Measurements from ENCODE around the gene ELOA. TPM values are rescaled to one million over a fixed set of nuclear protein-coding genes. Genes with fewer than 3 reads are reported as not detected.
"Not testable (repeated sequence)": the region's sequence is repeated elsewhere in the genome, so short reads cannot be mapped to it uniquely, and the experiment has no call there.

ELOA gene
- total RNA-seq, 2 experiments from 2014 or later, result 58.5 to 60.6 TPM

GRCh38 chr1:23756676-23757075 is 13.4 kb downstream of the ELOA start:
- Mint-ChIP-seq H3K36me3 (peaks cover 17% of the 10 kb centered on the region), H3K4me1 (peaks cover 6% of the 10 kb centered on the region), H3K9me3 (no peaks in the 10 kb centered on the region), H3K27ac (no peak overlapping the region), H3K27me3 (no peaks in the 10 kb centered on the region), H3K4me3 (no peak overlapping the region)
- DNase-seq, result no peak

GRCh38 chr1:23757812-23758211 is 14.5 kb downstream of the ELOA start:
- H3K36me3 Mint-ChIP-seq, result peaks cover 17% of the 10 kb centered on the region
- DNase-seq, result no peak
- no peaks in the 10 kb centered on the region for H3K9me3 Mint-ChIP-seq
- H3K27me3 Mint-ChIP-seq, result no peaks in the 10 kb centered on the region
- no peak overlapping the region for H3K4me3 Mint-ChIP-seq
- peaks cover 6% of the 10 kb centered on the region for H3K4me1 Mint-ChIP-seq
- no peak overlapping the region for H3K27ac Mint-ChIP-seq

- no peaks in the 10 kb centered on the region for H3K9me3 Mint-ChIP-seq
- no peaks in the 10 kb centered on the region for H3K27me3 Mint-ChIP-seq
- DNase-seq, result no peak
- no peak overlapping the region for H3K4me3 Mint-ChIP-seq
- peak overlapping the region; percentile 25 for H3K27ac Mint-ChIP-seq
- peaks cover 13% of the 10 kb centered on the region for H3K36me3 Mint-ChIP-seq
- peaks cover 6% of the 10 kb centered on the region for H3K4me1 Mint-ChIP-seq
Observed at GRCh38 chr1:23759277-23759676, 16.0 kb downstream of the ELOA start.

GRCh38 chr1:23763041-23763577 is 19.8 kb downstream of the ELOA start:
- no peaks in the 10 kb centered on the region for H3K27me3 Mint-ChIP-seq
- peaks cover 13% of the 10 kb centered on the region for H3K36me3 Mint-ChIP-seq
- no peaks in the 10 kb centered on the region for H3K9me3 Mint-ChIP-seq
- H3K4me1 Mint-ChIP-seq, result peaks cover 6% of the 10 kb centered on the region
- DNase-seq, result no peak
- H3K4me3 Mint-ChIP-seq, result no peak overlapping the region
- no peak overlapping the region for H3K27ac Mint-ChIP-seq

- no peak for DNase-seq
- Mint-ChIP-seq H3K36me3 (peaks cover 11% of the 10 kb centered on the region), H3K4me3 (no peak overlapping the region), H3K27me3 (no peaks in the 10 kb centered on the region), H3K9me3 (no peaks in the 10 kb centered on the region), H3K4me1 (peaks cover 8% of the 10 kb centered on the region), H3K27ac (no peak overlapping the region)
Observed at GRCh38 chr1:23768733-23769132, 25.5 kb downstream of the ELOA start.

GRCh38 chr1:23772049-23772853 is 29.0 kb downstream of the ELOA start:
- H3K4me1 Mint-ChIP-seq, result peaks cover 35% of the 10 kb centered on the region
- H3K27me3 Mint-ChIP-seq, result no peaks in the 10 kb centered on the region
- no peak overlapping the region for H3K4me3 Mint-ChIP-seq
- H3K36me3 Mint-ChIP-seq, result peaks cover 1% of the 10 kb centered on the region
- H3K9me3 Mint-ChIP-seq, result no peaks in the 10 kb centered on the region
- no peak overlapping the region for H3K27ac Mint-ChIP-seq
- peak; percentile 82 for DNase-seq

GRCh38 chr1:23772854-23773242 is 29.6 kb downstream of the ELOA start:
- no peak overlapping the region for H3K4me3 Mint-ChIP-seq
- H3K4me1 Mint-ChIP-seq, result peaks cover 35% of the 10 kb centered on the region
- no peak overlapping the region for H3K27ac Mint-ChIP-seq
- no peak for DNase-seq
- H3K27me3 Mint-ChIP-seq, result no peaks in the 10 kb centered on the region
- H3K36me3 Mint-ChIP-seq, result peaks cover 1% of the 10 kb centered on the region
- H3K9me3 Mint-ChIP-seq, result no peaks in the 10 kb centered on the region

- H3K9me3 Mint-ChIP-seq, result no peaks in the 10 kb centered on the region
- H3K27me3 Mint-ChIP-seq, result no peaks in the 10 kb centered on the region
- no peaks in the 10 kb centered on the region for H3K36me3 Mint-ChIP-seq
- H3K4me3 Mint-ChIP-seq, result no peak overlapping the region
- H3K27ac Mint-ChIP-seq, result peak overlapping the region; percentile 39
- no peak for DNase-seq
- peaks cover 41% of the 10 kb centered on the region for H3K4me1 Mint-ChIP-seq
Observed at GRCh38 chr1:23774174-23774880, 31.1 kb downstream of the ELOA start.

- Mint-ChIP-seq H3K4me1 (peaks cover 52% of the 10 kb centered on the region), H3K27ac (no peak overlapping the region), H3K27me3 (no peaks in the 10 kb centered on the region), H3K4me3 (peak overlapping the region; percentile 32), H3K36me3 (peaks cover 12% of the 10 kb centered on the region), H3K9me3 (no peaks in the 10 kb centered on the region)
- DNase-seq, result no peak
Observed at GRCh38 chr1:23776217-23776616, 32.9 kb downstream of the ELOA start.

GRCh38 chr1:23777979-23778814 is 34.9 kb downstream of the ELOA start, which contains the start of gene PITHD1:
Gene PITHD1, plus strand, starts transcription at chr1:23778418. Its CDS starts 98 bp downstream, at chr1:23778516.
- H3K36me3 Mint-ChIP-seq, result peaks cover 15% of the 10 kb centered on the region
- H3K4me3 Mint-ChIP-seq, result peak within 1 kb of the TSS; percentile 86
- H3K27ac Mint-ChIP-seq, result peak within 1 kb of the TSS; percentile 87
- no peaks in the 10 kb centered on the region for H3K9me3 Mint-ChIP-seq
- peak; percentile 89 for DNase-seq
- no peaks in the 10 kb centered on the region for H3K27me3 Mint-ChIP-seq
- H3K4me1 Mint-ChIP-seq, result peaks cover 49% of the 10 kb centered on the region

GRCh38 chr1:23779826-23780371 is 36.6 kb downstream of the ELOA start:
- no peaks in the 10 kb centered on the region for H3K27me3 Mint-ChIP-seq
- peak overlapping the region; percentile 86 for H3K4me3 Mint-ChIP-seq
- DNase-seq, result no peak

GRCh38 chr1:23783141-23783540 is 39.9 kb downstream of the ELOA start:
- H3K27me3 Mint-ChIP-seq, DNase-seq, H3K9me3 Mint-ChIP-seq, H3K27ac Mint-ChIP-seq, H3K4me3 Mint-ChIP-seq: not testable (repeated sequence)
- Mint-ChIP-seq H3K36me3 (peaks cover 28% of the 10 kb centered on the region), H3K4me1 (peaks cover 21% of the 10 kb centered on the region)

More at GRCh38 chr1:23779826-23780371, 36.6 kb downstream of the ELOA start:
- Mint-ChIP-seq H3K36me3 (peaks cover 17% of the 10 kb centered on the region), H3K27ac (peak overlapping the region; percentile 75), H3K9me3 (no peaks in the 10 kb centered on the region), H3K4me1 (peaks cover 37% of the 10 kb centered on the region)

GRCh38 chr1:23784846-23785245 is 41.6 kb downstream of the ELOA start:
- DNase-seq, result no peak
- no peaks in the 10 kb centered on the region for H3K27me3 Mint-ChIP-seq
- no peak overlapping the region for H3K4me3 Mint-ChIP-seq
- peaks cover 10% of the 10 kb centered on the region for H3K4me1 Mint-ChIP-seq
- H3K36me3 Mint-ChIP-seq, result peaks cover 29% of the 10 kb centered on the region
- H3K9me3 Mint-ChIP-seq, result no peaks in the 10 kb centered on the region
- no peak overlapping the region for H3K27ac Mint-ChIP-seq

GRCh38 chr1:23787701-23788100 is 44.4 kb downstream of the ELOA start:
- Mint-ChIP-seq H3K27ac (no peak overlapping the region), H3K9me3 (no peaks in the 10 kb centered on the region), H3K4me3 (no peak overlapping the region), H3K4me1 (peaks cover 17% of the 10 kb centered on the region), H3K36me3 (peaks cover 20% of the 10 kb centered on the region), H3K27me3 (no peaks in the 10 kb centered on the region)
- no peak for DNase-seq
